ENCODE data around the gene GATA6.

The GATA6 gene

GRCh38 chr18:22141211-22141610 lies 28.2 kb upstream of the GATA6 start:
- TF ChIP-seq CTCF (IDR thresholded peaks at IDR 0.05; ENCODE audit: low read depth, low read length): no peak
- DNase-seq (ENCODE audit: extremely low read depth, low read depth): no peak

GRCh38 chr18:22143347-22144340 lies 25.7 kb upstream of the GATA6 start:
- TF ChIP-seq CTCF (IDR thresholded peaks at IDR 0.05; ENCODE audit: low read depth, low read length): no peak
- no peak for DNase-seq (ENCODE audit: extremely low read depth, low read depth)

- TF ChIP-seq CTCF (IDR thresholded peaks at IDR 0.05; ENCODE audit: low read depth, low read length): no peak
- DNase-seq (ENCODE audit: extremely low read depth, low read depth): no peak
These were observed 24.2 kb upstream of the GATA6 start for GRCh38 chr18:22145160-22145559.

GRCh38 chr18:22149710-22150109 lies 19.7 kb upstream of the GATA6 start:
- no peak for DNase-seq (ENCODE audit: extremely low read depth, low read depth)
- TF ChIP-seq CTCF (IDR thresholded peaks at IDR 0.05; ENCODE audit: low read depth, low read length): no peak

GRCh38 chr18:22152093-22152492 lies 17.3 kb upstream of the GATA6 start:
- no peak for DNase-seq (ENCODE audit: extremely low read depth, low read depth)
- no peak for TF ChIP-seq CTCF (IDR thresholded peaks at IDR 0.05; ENCODE audit: low read depth, low read length)

DNA sequence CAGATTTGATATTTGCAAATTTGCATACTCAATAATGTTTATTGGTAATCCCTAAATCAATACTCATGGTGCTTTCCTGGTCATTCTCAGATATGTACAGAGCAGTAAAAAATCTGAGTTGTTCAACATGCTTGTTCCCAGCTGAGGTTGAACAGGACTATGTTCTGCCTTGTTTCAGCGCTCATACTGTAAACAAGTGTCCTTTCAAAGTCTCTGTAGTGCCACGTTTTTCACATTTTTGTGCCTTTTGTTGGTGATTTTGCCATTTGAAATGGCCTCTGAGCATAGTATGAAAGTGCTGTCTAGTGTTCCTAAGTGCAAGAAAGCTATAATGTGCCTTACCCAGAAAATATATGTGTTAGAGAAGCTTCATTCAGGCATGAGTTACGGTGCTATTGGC lies 16.0 kb upstream of the GATA6 start:
- no peak for TF ChIP-seq CTCF (IDR thresholded peaks at IDR 0.05; ENCODE audit: low read depth, low read length)
- DNase-seq (ENCODE audit: extremely low read depth, low read depth): no peak

GRCh38 chr18:22155584-22155983 lies 13.8 kb upstream of the GATA6 start:
- DNase-seq (ENCODE audit: extremely low read depth, low read depth): no peak

More at GRCh38 chr18:22155584-22155983, 13.8 kb upstream of the GATA6 start:
- TF ChIP-seq CTCF (IDR thresholded peaks at IDR 0.05; ENCODE audit: low read depth, low read length): no peak

Measured in AG09319 (cell line).